ENCODE data around the gene ZNRD2. TPM values are rescaled to one million over a fixed set of nuclear protein-coding genes. Genes with fewer than 3 reads are reported as not detected.

The ZNRD2 gene
- total RNA-seq, 1 experiment from 2014 or later = 73.8 TPM

DNA sequence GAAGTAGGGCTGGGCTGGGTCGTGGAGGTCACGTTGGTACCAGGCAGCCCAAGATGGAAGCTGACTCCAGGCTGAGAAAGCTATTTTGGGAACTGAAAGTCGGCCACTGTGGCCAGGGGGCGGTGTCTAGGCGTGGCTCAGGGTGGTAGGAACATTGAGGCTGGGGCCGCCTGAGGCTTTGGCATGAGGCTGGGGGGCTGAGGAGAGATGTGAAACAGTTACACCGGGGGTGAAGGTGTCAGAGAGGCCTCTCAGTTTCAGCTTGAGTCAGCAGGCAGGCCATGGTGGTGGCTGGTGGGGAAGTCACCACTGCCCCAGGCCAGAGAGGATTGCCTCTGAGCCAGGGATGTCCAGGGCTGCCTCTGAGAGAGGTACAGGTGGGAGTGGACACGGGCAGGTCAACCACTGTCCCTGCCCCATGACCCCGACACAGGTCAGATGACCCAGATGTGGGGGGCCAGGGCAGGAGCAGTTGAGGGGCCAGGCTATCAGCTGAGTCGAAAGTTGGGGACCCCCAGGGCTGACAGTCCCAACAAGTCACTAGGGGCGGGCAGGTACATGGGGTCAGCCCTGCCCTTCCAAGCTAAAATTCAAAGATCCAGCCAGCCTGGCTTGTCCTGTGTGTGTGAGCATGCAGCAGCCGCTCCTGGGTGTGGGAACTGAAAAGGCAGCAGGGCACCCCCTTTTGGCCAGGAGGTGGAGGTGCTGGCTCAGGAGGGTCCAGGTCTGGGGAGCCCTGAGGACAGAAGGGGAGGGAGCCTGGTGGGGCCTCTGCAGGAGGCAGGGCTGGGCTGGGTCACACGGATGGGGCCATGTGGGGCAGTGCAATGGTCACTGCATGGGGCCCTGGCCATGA is 18.1 kb downstream of the ZNRD2 start:
- no peak for DNase-seq (ENCODE audit: low spot score)

DNA sequence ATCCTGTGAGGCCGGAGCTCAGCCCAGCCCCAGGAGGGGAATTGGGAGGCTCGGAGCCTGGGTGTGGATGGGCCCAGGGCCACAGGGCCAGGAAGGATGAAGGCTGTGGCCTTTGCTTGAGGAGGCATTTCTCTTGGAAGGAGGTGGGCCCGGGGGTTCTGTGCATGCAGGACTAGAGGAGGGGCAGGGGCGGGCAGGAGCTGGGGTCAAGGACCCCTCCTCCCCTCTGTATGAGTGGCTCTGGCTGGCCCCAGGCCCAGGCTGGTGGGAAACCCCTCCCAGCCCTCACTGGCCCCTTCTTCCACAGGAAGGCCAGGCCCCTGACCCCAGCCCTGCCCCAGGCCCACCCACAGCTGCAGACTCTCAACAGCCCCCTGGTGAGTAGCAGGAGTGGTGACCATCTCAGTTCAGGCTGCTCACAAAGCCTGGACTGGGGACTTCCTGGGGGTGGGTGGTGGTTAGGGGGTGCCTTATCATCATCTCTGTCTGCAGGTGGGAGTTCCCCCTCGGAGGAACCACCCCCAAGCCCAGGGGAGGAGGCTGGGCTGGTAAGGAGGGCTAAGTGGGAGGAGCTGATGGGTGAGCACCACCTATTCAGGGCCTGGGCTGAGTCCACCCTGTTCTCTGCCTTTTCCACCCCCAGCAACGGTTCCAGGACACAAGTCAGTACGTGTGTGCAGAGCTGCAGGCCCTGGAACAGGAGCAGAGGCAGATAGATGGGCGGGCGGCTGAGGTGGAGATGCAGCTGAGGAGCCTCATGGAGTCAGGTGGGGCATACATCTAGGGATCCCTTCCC is 19.4 kb downstream of the ZNRD2 start:
- no peak for DNase-seq (ENCODE audit: low spot score)

DNA sequence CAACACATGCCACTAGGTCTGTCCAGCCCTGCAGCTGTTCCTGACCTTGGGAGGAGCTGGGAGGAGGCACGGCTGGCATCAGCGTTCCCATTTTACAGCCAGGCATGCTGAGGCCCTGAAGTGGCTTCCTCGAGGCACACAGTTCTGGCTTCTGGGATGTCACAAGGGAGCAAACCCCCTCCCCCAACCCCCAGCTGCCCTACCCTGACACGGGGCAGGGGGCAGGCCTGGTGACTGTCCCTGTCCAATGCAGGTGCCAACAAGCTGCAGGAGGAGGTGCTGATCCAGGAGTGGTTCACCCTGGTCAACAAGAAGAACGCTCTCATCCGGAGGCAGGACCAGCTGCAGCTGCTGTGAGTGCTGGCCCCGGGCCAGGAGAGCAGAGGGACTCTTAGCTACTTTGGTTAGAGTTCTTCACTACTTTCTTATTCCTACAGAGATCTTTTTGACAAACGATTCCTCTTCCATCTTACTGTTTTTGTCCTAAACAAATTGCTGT is 20.0 kb downstream of the ZNRD2 start:
- no peak for DNase-seq (ENCODE audit: low spot score)

DNA sequence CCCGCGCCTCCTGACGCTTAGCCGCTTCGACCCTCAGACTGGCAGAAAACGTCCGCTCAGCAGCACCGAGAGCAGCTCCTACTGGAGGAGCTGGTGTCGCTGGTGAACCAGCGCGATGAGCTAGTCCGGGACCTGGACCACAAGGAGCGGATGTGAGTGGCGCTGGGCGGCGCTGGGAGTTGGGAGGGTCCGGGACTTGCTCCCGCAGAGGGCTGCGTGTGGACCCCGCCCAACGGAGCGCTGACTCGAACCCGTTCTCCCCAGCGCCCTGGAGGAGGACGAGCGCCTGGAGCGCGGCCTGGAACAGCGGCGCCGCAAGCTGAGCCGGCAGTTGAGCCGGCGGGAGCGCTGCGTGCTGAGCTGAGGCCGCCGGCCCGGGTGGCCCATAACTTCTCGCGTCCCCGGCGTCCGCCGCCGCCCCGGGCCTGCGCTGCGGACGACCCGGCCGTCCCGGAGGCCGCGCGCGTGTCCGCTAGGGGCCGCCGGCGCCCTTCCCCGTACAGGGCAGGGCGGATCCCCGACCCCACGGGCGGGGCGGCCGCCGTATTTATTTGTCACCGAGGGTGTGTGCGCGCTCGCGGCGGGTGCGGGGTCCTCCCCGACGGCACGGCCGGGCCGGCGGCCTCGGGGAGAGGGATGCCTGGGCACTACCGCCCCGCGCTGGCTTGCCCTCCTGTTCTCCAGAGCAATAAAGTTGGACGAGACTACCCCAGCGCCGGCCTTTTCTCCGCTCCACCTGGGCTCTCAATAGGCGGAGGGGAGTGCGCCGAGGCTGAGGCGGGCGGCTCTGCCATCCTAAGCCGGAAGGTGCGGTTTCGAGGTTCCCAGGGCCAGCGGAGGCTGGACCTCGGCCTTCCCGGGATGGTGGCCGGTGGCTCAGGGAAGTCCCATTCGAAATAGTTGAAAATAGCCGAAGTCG is 21.9 kb downstream of the ZNRD2 start:
- no peak for DNase-seq (ENCODE audit: low spot score)

DNA sequence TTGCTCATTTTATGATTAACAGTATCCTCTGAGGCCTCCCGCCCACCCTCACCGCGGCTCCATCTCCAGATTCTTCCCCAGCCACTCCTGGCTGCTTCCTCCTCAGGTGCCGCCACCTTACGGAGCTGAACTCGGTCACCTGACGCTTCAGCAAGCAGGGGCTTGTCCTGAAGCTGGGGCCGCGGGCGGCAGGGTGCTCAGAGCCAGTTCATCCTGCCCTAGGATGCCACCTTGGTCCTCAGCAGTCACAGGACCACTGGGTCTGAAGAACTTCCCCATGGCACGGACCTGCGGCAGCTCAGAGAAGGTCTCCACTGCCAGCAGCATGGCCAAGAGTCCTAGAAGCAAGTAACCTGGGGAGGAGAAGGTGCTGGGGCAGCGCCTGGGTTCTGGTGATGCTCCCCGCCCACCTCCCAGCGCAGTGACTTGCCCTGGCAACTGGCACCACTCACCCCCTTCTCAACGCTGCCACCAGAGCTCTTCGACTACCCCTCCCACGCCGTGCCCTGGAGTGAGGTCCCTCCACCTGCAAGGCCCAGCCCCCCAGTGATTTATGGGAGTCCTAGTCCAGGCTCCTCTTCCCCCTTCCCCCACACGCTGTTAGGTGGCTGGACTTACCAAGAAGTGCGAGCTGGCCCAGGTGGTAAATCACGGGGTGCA is 22.7 kb downstream of the ZNRD2 start:
- no peak for DNase-seq (ENCODE audit: low spot score)

DNA sequence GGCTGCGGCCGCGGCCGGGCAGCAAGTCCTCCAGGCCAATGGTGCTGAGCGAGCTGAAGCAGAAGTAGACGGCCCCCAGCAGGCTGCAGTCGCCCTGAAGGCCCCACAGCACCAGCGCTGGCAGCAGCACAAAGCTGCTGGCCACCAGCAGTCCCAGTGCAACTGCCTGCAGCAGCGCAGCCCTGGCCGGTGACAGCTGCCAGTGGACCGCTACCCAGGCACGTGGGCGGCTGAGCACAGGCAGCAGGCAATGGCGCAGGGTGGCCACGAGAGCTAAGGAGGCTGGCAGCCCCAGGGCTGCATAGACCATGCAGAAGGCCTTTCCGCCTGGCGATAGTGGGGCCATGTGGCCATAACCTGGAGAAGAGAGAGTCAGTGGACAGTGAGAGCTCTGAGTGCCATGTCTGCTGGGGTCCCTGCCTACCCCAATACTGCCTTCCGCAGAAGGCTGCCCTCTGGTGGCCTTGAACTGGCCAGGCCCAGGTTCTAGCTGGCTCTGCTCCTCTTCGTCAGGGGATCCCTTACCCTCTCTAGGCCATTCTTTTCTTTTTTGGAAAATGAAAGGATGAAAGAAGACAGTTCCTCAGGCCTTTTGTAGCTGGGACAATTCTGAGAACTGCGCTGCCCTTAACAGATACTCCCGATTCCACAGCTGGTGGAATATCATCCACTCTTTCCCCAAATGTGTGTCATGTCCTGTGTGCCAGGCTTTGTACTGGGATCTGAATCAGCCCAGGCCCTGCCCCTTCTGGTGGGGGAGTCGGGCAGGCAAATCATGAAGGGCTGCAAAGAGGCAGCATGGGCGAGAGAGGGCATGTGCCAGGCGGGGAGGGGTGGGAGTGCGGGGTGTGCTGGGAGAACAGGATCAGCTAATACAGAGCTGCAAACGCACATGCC is 23.5 kb downstream of the ZNRD2 start:
- DNase-seq (ENCODE audit: low spot score) = no peak

DNA sequence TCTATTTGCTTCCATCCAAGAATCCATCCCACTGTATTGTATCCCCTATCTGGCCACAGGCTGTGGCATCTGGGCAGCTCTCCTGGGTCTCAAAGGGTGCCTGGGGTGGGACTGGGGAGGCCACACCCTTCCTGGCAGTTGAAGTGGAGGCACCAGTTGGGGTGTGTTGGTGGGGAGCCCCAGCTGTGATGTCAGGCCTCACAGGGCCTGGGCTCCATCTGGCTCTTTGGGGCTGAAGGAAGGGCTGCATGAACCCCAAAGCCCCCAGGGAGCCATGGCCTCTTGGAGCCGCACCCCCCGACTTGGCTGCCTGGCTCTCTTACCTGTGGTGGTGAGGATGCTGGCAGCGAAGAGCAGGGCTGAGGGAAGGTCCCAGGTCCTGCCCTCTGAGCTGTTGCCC is 24.9 kb downstream of the ZNRD2 start:
- no peak for DNase-seq (ENCODE audit: low spot score)

DNA sequence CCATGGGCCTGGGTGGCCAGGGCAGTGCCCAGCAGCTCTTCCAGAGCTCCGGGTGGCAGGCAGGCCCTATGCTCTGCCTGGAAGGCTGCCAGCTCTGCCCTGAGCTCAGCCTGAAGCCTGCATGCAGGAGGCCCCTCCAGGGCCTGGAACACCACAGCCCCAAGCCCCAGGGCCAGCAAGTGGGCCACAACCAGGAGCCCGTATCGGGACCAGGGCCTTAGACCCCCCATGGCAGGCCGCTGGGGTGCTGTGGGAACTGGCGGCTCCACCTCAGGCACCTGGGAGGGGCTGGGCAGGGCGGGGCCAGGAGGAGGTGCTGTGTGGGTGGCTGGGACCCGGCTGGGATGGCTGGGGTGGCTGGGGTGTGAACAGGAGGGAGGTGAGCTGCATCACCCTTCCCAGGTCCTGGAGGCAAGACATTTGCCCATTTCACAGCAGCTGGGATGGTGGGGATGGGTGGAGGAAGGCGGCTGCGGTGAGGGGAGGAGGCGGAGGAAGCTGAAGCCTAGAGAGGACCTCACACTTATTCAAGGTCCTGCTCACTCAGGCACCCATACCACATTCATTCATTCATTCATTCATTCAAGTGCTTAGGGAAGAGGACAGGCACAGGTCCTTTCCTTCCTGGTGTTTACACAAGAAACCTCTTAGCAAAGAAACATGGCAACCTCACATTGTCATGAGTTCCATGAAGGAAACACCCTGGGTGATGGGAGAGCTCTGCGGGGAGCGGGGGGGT is 25.4 kb downstream of the ZNRD2 start, which contains the start of gene KCNK7:
TSS of gene KCNK7 (minus strand) at position 258 of the 739 bp plus-strand sequence. CDS start at position 230, 28 bp downstream.
- no peak for DNase-seq (ENCODE audit: low spot score)

DNA sequence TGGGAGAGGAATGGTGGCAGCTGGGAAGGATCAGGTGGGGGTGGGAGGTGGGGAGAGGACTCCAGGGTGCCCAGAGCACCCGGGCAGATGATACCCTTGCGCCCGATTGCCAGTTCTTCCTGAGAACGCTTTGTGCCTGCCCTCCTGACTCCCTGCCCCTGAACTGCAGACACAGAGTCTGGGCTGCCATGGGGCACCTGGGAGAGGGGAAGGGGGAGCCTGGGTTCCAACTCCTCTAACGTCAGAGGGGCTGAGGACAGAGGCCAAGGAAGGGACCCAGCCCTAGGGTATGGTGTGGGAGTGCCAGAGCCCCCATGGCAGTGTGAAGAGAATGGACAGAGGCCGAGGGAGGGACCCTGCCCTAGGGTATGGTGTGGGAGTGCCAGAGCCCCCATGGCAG is 26.2 kb downstream of the ZNRD2 start:
- no peak for DNase-seq (ENCODE audit: low spot score)

DNA sequence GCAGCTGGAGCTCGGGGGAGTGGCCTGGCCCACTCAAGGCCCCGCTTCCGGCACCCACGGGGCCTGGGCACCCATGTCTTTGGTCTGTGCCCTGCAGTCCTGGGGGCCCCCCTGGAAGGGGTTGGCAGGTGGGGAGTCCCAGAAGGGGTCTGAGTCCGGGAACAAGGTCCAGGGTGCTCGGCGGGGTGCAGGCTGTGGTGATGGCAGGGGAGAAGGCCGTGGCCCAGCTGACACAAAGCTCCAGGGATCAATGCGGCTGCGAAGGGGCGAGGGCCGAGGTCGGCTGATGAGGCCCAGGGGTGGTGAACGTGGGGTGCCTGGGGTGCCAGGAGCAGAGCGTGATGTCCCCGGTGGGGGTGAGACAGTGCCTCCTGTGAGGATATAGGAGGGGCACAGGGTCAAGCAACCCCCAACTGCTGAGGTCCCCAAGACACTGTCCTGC is 28.0 kb downstream of the ZNRD2 start:
- no peak for DNase-seq (ENCODE audit: low spot score)

DNA sequence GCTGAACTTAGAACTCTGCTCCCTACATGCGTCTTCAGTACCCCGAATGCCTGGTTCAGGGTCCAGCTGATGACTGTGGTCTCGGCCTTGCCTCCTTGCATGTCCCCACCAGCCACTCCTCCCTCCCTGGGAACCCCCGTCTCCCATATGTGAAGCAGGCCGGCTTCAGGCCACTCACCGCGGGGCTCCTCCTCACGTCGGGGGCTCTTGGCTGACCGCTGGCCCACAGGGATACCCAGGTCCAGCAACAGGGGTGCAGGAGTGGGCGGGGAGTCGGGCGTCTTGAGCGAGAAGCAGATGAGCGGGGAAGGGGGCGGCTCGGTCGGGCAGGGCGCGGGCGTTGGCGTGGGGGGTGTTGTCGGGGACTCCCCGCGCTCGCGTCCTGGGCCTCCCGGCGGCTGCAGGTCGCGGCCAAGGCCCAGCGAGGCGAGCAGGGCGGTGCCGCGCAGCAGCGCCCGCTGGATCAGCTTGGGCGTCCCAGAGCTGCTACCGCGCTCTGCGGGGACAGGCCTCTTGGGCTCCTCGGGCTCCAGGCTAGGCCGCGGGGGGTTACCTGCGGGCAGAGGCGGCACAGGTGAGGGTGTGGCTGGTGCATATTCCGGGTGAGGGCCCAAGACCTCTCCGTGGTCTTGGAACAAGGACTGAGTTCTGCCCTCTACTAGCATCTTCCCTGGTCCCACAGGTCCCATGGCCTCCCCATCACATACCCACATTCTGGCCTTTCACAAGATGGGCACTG is 29.1 kb downstream of the ZNRD2 start:
- no peak for DNase-seq (ENCODE audit: low spot score)

DNA sequence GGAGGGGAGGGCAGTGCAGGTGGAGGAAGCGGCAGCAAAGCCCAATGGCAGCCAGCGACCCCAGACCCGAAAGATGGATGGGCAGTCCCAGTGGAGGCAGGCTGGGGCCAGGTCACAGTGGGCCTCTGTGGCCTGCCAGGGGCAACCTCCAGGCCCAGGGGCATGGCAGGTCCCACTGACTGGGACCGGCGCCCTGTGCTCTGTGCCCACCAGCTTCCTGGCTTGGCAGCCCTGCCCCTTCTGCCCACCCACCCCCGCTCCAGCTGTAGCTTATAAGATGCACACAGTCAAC is 29.6 kb downstream of the ZNRD2 start:
- no peak for DNase-seq (ENCODE audit: low spot score)

DNA sequence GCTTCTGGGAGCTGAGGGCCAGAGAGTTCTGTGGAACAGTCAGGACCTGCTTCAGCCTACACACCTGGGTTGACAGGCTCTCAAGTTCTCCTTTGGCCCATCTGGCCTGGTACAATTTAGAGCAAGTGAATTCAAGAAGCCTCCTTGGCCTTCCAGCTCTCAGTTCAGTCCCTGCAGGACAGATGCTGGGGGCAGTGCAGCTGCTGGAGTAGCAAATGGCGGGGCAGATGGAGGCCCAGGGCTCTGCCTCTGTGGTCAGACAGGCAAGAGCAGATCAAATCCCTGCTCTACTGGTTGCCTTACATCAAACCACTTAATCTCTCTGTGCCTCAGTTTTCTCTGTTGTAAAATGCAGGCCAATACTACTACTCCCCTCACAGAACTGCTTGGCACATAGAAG is 34.0 kb downstream of the ZNRD2 start:
- no peak for DNase-seq (ENCODE audit: low spot score)

DNA sequence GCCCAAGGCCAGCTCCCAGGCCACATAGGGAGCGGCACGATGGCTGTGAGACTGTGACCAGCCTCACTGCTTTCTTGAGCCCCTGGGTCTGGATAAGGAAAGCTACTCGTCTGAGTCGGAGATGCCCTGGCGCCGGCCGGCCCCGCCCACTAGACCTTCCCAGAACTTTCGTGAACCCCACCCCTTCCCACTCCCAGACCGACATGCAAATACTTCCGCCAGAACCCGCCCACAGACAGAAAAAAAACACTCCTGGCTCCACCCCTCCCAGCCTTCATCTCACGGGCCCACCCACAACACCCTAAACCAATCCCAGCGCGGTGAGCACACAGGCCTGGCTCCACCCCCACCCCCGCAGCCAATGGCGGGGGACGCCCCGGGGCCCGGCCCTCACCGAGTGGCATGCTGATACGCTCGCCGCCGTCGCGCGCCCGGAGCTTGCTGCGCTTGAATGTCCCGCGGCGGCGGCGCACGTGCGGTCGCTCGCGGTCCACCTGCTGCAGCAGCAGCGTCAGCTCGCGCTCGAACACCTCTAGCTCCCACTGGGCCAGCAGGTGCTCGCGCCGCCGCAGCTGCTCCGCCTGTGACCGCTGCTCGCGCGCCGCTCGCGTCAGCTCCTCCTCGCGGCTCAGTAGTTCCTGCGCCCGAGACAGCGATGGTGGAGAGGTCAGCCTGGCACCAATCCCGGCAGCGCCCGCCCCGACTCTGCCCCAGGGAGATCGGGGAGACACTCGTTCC is 36.8 kb downstream of the ZNRD2 start:
- no peak for DNase-seq (ENCODE audit: low spot score)

DNA sequence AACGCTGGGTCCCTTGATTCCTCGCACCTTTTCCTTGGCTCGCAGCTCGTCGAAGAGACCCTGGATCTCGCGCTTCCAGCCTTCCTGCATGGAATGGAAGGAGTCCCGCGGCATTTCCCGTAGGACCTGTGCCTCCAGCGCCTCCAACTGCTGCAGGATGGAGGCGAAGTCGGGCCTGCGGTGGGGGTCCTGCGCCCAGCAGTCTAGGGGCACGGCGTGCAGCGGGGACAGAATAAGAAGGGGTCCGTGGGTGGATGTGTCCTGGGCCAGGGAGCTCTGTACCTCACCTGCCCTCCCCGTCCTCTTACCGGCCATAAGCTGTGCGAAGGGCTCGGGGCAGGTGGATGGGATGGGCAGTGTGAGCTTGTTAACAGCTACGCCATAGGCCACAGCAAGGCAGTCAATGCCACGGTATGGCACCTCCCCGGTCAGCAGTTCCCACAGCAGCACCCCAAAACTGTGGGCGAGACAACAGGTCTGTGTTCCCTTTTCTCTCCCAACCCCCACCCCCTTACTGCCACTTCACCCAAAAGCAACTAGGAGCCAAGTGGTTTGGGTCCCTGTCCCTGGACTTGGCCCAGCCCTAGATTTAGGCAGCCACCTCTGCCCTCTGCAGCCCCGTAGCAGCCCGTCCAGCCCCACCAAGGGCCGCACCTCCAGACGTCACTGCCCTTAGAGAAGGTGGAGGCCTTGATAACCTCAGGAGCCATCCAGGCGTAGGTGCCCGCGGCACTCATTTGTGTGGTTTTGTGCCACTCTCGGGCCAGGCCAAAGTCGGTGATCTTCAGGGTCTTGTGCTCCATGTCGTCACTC is 37.5 kb downstream of the ZNRD2 start:
- DNase-seq (ENCODE audit: low spot score) = no peak

DNA sequence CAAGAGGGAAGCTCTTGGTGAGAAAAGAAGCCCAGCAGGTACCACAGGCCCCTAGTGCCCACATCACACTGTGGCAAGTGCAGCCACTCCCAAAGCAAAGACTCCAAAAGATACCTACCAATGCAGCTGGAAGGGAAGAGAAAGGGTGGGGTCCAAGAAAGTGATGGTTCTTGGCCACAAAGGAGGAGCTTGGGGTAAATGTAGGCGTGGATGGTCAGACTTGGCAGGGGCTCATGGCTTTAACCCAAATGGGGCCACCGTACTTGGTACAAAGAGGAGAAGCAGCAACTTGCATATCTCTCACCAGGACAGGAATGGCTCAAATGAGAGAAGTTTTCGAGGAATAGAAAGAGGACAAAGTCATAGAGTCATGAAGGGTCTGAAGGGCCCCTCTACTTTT is 39.0 kb downstream of the ZNRD2 start:
- no peak for DNase-seq (ENCODE audit: low spot score)

DNA sequence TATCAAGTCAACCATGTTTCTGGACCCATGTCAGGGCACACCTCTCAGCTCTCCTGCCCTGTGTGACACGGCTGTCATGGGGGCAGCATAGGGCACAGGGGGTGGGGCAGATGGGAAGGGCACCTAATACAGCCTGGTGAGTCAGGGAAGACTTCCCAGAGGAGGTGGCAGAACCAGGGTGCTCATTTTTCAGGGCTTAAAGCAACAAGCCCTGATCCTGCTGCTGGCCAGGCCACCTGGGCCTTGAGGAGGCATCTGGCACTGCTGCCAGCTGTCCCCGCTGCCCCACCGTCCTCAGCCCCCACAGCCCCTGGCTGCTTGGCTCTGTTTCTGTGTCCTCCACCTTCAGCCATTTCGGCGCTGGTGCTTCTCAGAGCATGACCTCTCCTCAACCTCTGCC is 39.4 kb downstream of the ZNRD2 start:
- no peak for DNase-seq (ENCODE audit: low spot score)
